GM12801 (cell line): Measurements from ENCODE around the gene KCNJ14.

Source experiments
- TF ChIP-seq, protein P1 (sequence below): IDR thresholded peaks from one replicate; pipeline ENCODE4 v1.5.1; 2011; ENCODE audit warnings: control low read depth; ENCODE audit not compliant: insufficient read length; ENCODE audit errors: extremely low read depth

The KCNJ14 gene

GRCh38 chr19:48419158-48419920 lies 36.0 kb upstream of the KCNJ14 start:
- TF ChIP-seq, protein P1, sequence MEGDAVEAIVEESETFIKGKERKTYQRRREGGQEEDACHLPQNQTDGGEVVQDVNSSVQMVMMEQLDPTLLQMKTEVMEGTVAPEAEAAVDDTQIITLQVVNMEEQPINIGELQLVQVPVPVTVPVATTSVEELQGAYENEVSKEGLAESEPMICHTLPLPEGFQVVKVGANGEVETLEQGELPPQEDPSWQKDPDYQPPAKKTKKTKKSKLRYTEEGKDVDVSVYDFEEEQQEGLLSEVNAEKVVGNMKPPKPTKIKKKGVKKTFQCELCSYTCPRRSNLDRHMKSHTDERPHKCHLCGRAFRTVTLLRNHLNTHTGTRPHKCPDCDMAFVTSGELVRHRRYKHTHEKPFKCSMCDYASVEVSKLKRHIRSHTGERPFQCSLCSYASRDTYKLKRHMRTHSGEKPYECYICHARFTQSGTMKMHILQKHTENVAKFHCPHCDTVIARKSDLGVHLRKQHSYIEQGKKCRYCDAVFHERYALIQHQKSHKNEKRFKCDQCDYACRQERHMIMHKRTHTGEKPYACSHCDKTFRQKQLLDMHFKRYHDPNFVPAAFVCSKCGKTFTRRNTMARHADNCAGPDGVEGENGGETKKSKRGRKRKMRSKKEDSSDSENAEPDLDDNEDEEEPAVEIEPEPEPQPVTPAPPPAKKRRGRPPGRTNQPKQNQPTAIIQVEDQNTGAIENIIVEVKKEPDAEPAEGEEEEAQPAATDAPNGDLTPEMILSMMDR, result no peak

- TF ChIP-seq, protein P1, result no peak
Measured at GRCh38 chr19:48421548-48421947, 33.8 kb upstream of the KCNJ14 start.

- TF ChIP-seq, protein P1, result no peak
Measured at GRCh38 chr19:48424694-48425219, 30.6 kb upstream of the KCNJ14 start.

DNA sequence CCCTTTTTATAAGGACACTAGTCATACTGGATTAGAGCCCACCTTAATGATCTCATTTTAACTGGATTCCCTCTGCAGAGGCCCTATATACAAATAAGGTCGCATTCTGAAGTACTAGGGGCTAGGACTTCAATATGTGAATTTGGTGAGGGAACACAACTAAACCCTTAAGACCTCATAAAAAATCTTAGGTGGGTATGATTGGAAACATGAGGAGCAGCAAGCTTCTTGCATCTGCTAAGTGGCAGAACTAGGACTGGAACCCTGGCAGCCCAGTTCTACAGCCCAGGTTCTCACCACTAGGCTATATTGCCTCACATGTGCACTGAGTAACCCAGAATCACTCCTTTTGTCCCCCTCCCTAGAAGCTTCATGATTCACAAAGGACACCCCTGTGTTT lies 26.7 kb upstream of the KCNJ14 start:
- TF ChIP-seq, protein P1, result no peak

DNA sequence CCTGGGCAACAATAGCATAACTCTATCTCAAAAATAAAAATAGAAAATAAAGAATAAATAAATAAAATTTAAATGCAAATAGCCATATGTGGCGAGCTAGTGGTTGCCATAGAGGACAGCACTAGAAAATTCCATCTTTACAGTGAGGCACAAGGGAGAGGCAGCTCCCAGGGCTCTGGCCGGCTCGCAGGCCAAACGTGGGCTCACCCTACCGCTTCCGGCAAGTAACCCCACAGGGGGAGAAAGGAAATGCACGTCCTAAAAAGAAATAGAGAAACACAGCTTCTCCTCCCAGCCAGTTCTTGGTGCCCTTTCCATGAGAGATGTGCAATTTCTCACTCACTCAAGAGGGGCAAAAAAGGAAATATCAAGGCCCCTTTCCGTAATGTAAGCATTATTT lies 22.0 kb upstream of the KCNJ14 start:
- TF ChIP-seq, protein P1, result no peak

- TF ChIP-seq, protein P1, result no peak
Measured at GRCh38 chr19:48436586-48436985, 18.8 kb upstream of the KCNJ14 start.

- TF ChIP-seq, protein P1, result no peak
Measured at GRCh38 chr19:48441360-48442050, 13.9 kb upstream of the KCNJ14 start.
